IPS-18c (cell line): ENCODE results near the gene WDR6.

Experiments used
- H3K4me3 ChIP-seq: 2 replicates; pipeline ENCODE4 v1.7.0; 2013; ENCODE audit warnings: low read depth, mild to moderate bottlenecking, low read length, moderate library complexity; ENCODE audit not compliant: insufficient read depth
- H3K9me3 ChIP-seq: one replicate; pipeline ENCODE4 v1.6.1; 2013; ENCODE audit warnings: mild to moderate bottlenecking, low read length, moderate library complexity; ENCODE audit not compliant: control insufficient read depth, insufficient read depth

Gene WDR6

GRCh38 chr3:49007068-49007770, at the start of gene WDR6:
Gene WDR6, plus strand, starts transcription at chr3:49007391. Its CDS starts 41 bp downstream, at chr3:49007432.
- peak within 1 kb of the TSS; percentile 79 for H3K4me3 ChIP-seq
- no peaks in the 10 kb centered on the region for H3K9me3 ChIP-seq

GRCh38 chr3:48960841-48961413, 46.3 kb upstream of the WDR6 start:
- H3K4me3 ChIP-seq = no peak overlapping the region
- H3K9me3 ChIP-seq = no peaks in the 10 kb centered on the region

GRCh38 chr3:48962340-48962739, 44.9 kb upstream of the WDR6 start:
- no peak overlapping the region for H3K4me3 ChIP-seq
- no peaks in the 10 kb centered on the region for H3K9me3 ChIP-seq

- no peaks in the 10 kb centered on the region for H3K9me3 ChIP-seq
- H3K4me3 ChIP-seq = no peak overlapping the region
Measured at GRCh38 chr3:48962939-48963338, 44.3 kb upstream of the WDR6 start.

- Histone ChIP-seq H3K9me3 (no peaks in the 10 kb centered on the region), H3K4me3 (no peak overlapping the region)
Measured at GRCh38 chr3:48963591-48963990, 43.6 kb upstream of the WDR6 start.

GRCh38 chr3:48966367-48966766, 40.8 kb upstream of the WDR6 start:
- Histone ChIP-seq H3K4me3 (no peak overlapping the region), H3K9me3 (no peaks in the 10 kb centered on the region)

- no peak overlapping the region for H3K4me3 ChIP-seq
- no peaks in the 10 kb centered on the region for H3K9me3 ChIP-seq
Measured at GRCh38 chr3:48966876-48967361, 40.3 kb upstream of the WDR6 start.

- no peaks in the 10 kb centered on the region for H3K9me3 ChIP-seq
- H3K4me3 ChIP-seq = no peak overlapping the region
Measured at GRCh38 chr3:48970586-48970985, 36.6 kb upstream of the WDR6 start.

- H3K4me3 ChIP-seq = no peak overlapping the region
- no peaks in the 10 kb centered on the region for H3K9me3 ChIP-seq
Measured at GRCh38 chr3:48974076-48974864, 32.9 kb upstream of the WDR6 start.

GRCh38 chr3:48979451-48979850, 27.7 kb upstream of the WDR6 start:
- H3K9me3 ChIP-seq = no peaks in the 10 kb centered on the region
- no peak overlapping the region for H3K4me3 ChIP-seq

- H3K4me3 ChIP-seq = no peak overlapping the region
- H3K9me3 ChIP-seq = no peaks in the 10 kb centered on the region
Measured at GRCh38 chr3:48980295-48980694, 26.9 kb upstream of the WDR6 start.

GRCh38 chr3:48982016-48982415, 25.2 kb upstream of the WDR6 start:
- Histone ChIP-seq H3K4me3 (no peak overlapping the region), H3K9me3 (no peaks in the 10 kb centered on the region)

- Histone ChIP-seq H3K4me3 (no peak overlapping the region), H3K9me3 (no peaks in the 10 kb centered on the region)
Measured at GRCh38 chr3:48982686-48983085, 24.5 kb upstream of the WDR6 start.

GRCh38 chr3:48983096-48983495, 24.1 kb upstream of the WDR6 start:
- H3K4me3 ChIP-seq = no peak overlapping the region
- H3K9me3 ChIP-seq = no peaks in the 10 kb centered on the region

- H3K4me3 ChIP-seq = no peak overlapping the region
- H3K9me3 ChIP-seq = no peaks in the 10 kb centered on the region
Measured at GRCh38 chr3:48984663-48985062, 22.5 kb upstream of the WDR6 start.

GRCh38 chr3:48985831-48986376, 21.3 kb upstream of the WDR6 start:
- no peak overlapping the region for H3K4me3 ChIP-seq
- H3K9me3 ChIP-seq = no peaks in the 10 kb centered on the region

GRCh38 chr3:48989126-48989795, 17.9 kb upstream of the WDR6 start:
- Histone ChIP-seq H3K4me3 (peak overlapping the region; percentile 64), H3K9me3 (no peaks in the 10 kb centered on the region)
